H7 (cell line): Measurements from ENCODE around the gene CASP7. TPM values are rescaled to one million over a fixed set of nuclear protein-coding genes. Genes with fewer than 3 reads are reported as not detected.
"Not testable (repeated sequence)": the region's sequence is repeated elsewhere in the genome, so short reads cannot be mapped to it uniquely, and the experiment has no call there.

ENCODE experiments used
- DNase-seq: peaks from one replicate; pipeline ENCODE4 v3.0.0; 2012
- H3K27me3 ChIP-seq: 2 replicates; pipeline ENCODE4 v1.6.0; 2011; ENCODE audit warnings: mild to moderate bottlenecking, low read length; ENCODE audit not compliant: control insufficient read depth, insufficient read depth
- H3K36me3 ChIP-seq: replicated peaks from 2 replicates; pipeline ENCODE4 v1.5.1; 2011; ENCODE audit warnings: low read length; ENCODE audit not compliant: control insufficient read depth, insufficient read depth
- H3K4me3 ChIP-seq: 2 replicates; pipeline ENCODE4 v1.5.1; 2011; ENCODE audit warnings: low read depth, mild to moderate bottlenecking, control low read depth, low read length, moderate library complexity; ENCODE audit not compliant: insufficient read depth
- total RNA-seq: library from RNA; depleted of rRNA; stranded (reverse); fragments of >200 nt; shearing (Covaris generic); gene quantifications from 2 replicates; pipeline ENCODE4 v1.2.3, GENCODE V29; 2014

CASP7 gene
- total RNA-seq, 1 experiment from 2014 or later, result 4.9 TPM

DNA sequence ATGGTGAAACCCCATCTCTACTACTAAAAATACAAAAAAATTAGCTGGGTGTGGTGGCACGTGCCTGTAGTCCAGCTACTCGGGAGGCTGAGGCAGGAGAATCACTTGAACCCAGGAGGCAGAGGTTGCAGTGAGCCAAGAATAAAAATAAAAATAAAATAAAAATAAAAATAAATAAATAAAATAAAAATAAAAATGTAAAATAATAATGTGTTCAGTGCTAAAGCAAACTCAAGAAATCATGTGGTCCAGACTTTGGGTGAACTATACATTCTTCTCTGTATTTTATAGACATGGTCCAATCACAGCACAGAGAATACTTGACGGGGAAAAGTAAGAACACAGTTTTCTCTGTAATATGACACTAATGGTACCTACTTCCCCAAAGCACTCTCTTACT, 27.3 kb upstream of the CASP7 start:
- not testable (repeated sequence) for H3K4me3 ChIP-seq, DNase-seq, H3K36me3 ChIP-seq, H3K27me3 ChIP-seq

DNA sequence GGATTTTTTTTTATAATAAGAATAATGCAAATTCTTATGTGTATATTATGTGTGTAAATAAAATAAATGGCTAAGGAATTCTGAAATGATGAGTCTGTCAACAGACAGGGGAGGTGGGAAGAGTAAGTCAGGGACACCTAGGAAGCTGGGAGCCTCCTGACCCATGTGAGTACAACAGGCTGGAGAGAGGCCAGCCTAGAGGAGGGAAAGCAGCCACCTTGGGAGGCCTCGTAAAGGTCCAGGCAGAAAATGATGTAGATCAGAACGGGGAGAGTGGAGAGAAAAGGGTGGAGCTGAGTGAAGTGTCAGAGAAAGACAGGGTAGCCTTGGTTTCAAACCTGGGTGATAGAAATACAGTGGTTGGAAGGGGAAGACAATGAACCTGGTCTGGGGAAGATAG, 22.8 kb upstream of the CASP7 start:
- Histone ChIP-seq H3K4me3 (no peak overlapping the region), H3K36me3 (no peaks in the 10 kb centered on the region), H3K27me3 (no peaks in the 10 kb centered on the region)
- DNase-seq, result no peak

DNA sequence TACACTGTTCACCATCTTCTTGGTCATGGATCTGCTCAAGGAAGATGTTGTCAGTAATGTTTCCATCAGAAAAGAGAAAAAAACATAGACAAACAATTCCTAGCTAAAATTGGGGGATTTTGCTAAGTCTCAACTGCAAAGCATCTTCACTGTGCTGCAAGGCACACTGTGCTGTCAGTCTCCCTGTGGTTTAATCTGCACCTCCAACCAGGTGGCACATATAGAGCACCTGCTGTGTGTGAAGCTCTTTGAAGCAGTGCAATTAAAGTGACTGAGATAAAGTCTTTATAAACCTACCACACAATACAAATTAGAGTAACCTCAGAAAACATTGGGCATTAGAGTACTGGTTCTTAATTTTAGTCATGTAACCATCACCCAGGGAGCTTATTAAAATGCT, 22.2 kb upstream of the CASP7 start:
- H3K36me3 ChIP-seq, result no peaks in the 10 kb centered on the region
- H3K4me3 ChIP-seq, result no peak overlapping the region
- no peaks in the 10 kb centered on the region for H3K27me3 ChIP-seq
- no peak for DNase-seq

DNA sequence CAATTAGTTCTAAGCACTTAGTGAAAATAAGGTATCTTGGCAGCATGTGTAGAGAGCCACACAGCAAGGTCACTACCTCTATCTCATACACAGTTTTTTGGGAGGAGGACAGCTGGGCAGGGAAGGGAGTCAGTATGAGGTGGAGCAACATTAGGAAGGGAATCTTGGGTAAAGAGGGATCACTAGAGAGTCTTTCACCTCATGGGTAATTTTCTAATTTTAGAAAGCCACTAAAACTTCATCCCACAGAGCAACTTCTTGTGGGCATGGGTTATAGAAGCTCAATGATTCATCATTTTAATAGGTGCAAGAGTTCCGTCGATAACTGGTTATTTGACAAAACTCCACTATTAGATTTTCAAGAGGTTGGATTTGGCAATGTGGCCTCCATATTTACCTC, 18.4 kb upstream of the CASP7 start:
- no peak for DNase-seq
- Histone ChIP-seq H3K4me3 (no peak overlapping the region), H3K27me3 (no peaks in the 10 kb centered on the region), H3K36me3 (no peaks in the 10 kb centered on the region)

DNA sequence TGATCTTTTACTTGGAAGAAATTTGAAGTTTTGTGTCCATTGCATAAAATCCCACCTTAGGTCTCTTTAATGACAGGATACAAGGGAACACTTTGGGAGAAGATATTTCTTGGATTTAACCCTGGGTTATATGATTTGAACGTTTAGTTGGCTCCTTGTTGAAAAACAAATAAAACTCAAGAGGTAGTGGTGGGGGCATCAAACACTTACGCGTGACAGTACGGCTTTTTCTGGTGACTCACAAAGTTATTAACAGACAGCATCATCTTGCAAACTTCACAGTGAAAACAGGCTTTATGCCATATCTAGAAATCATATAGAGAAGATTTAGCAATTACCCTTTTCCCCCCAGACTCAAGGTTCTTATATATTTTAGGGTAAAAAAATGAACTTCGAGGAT, 16.6 kb upstream of the CASP7 start:
- no peak for DNase-seq

DNA sequence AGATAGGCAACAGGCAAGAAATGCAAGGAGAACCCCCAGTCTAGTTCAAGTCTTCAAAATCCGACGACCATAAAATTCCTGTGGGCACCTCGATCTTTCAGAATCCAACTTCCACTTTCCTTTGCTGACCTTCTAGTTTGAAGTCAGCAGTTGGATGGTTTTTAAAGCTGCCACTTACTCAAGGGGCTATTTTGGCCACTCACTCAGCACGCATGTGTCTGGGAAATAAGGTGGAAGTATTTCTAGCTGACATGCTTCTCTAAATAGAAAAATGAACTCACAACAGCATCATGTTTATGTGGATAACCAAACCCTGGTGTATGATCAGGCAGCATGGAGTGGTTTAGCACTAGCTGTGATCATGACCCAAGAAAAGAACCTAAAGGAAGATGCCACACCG, 15.8 kb upstream of the CASP7 start, which contains the start of gene NRAP:
NRAP (minus strand) TSS at position 134 of the 400 bp plus-strand sequence. CDS start 159 bp downstream, outside the sequence.
- Histone ChIP-seq H3K4me3 (no peak within 1 kb of the TSS), H3K36me3 (no peaks in the 10 kb centered on the region)
- no peak for DNase-seq

More for the DNA sequence above, 16.6 kb upstream of the CASP7 start:
- no peak overlapping the region for H3K4me3 ChIP-seq
- no peaks in the 10 kb centered on the region for H3K27me3 ChIP-seq
- H3K36me3 ChIP-seq, result no peaks in the 10 kb centered on the region

DNA sequence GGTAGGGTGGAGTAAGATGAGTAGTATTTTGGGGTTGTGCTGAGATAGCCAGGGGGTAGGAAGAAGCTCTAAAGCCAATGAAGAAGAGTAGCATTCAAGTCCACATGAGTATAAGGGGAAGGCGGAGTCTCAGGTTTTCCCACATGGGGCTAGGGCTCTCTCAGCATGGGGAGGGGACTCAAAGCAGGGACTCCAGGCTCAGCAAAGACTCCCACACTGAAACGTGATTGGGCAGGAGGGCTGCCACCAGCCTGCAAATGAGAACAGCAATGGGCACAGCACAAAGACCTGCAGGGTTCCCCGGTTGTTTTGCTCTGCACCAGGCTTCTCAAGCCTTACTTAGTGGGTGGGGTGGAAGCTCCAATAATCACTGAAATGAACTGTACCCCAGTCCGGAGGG, 14.4 kb upstream of the CASP7 start:
- H3K27me3 ChIP-seq, result no peaks in the 10 kb centered on the region
- no peak for DNase-seq
- H3K4me3 ChIP-seq, result no peak overlapping the region
- H3K36me3 ChIP-seq, result no peaks in the 10 kb centered on the region

More for the DNA sequence above, 15.8 kb upstream of the CASP7 start, which contains the start of gene NRAP:
- no peaks in the 10 kb centered on the region for H3K27me3 ChIP-seq

DNA sequence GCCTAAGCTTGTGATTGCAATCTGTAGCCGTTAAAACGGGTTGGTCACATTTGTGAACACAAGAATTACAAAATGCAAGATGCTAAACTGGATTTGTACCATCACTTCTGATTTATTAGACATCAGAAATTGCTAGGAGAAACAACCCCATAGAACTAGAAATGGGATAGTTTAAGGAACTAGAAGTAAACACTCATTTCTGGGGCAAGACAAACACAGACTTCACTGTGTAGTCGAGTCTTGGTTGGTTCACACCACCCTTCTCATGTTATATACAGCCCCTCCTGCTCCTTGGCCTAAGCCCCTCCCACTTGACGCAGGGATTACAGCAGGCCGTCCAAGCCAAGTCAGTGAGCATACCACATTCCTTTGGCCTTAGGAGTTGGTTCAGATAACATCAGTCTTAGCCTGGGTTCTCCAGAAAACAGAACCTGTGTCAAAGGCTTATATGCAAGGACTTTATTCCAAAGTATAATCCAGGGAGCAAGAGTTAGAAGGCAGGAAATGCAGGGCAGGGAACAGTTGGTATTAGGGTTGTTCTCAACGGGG, 13.8 kb upstream of the CASP7 start:
- H3K36me3 ChIP-seq, result no peaks in the 10 kb centered on the region
- DNase-seq, result peak; percentile 22
- no peak overlapping the region for H3K4me3 ChIP-seq
- no peaks in the 10 kb centered on the region for H3K27me3 ChIP-seq

DNA sequence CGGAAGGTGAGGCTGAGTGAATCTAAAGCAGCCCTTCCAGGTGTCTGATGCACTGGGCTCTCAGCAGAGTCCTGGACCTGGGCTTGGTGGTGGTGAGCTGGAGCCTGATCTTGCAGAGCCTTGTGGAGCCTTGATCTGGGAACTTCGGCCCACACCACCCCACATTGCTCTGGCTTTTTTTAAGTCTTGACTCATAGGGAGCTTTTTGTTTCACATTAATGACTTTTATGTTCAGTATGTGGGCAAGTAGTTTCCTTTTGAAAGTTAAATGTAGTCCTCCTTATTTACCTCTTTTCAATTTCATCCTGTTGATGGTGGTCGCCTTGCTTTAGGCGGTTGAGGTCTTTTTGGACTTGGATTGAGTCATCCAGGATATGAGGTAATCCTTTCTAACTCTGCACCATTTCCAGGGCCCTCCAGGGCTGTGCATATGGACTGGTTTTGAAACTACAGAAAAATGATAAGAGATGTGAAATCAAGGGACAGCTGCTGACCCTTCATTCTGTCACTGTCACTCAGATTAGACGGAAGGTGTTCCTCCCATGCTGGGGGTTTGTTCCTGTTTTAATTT, 12.9 kb upstream of the CASP7 start:
- Histone ChIP-seq H3K36me3 (no peaks in the 10 kb centered on the region), H3K27me3 (no peaks in the 10 kb centered on the region), H3K4me3 (no peak overlapping the region)
- no peak for DNase-seq

DNA sequence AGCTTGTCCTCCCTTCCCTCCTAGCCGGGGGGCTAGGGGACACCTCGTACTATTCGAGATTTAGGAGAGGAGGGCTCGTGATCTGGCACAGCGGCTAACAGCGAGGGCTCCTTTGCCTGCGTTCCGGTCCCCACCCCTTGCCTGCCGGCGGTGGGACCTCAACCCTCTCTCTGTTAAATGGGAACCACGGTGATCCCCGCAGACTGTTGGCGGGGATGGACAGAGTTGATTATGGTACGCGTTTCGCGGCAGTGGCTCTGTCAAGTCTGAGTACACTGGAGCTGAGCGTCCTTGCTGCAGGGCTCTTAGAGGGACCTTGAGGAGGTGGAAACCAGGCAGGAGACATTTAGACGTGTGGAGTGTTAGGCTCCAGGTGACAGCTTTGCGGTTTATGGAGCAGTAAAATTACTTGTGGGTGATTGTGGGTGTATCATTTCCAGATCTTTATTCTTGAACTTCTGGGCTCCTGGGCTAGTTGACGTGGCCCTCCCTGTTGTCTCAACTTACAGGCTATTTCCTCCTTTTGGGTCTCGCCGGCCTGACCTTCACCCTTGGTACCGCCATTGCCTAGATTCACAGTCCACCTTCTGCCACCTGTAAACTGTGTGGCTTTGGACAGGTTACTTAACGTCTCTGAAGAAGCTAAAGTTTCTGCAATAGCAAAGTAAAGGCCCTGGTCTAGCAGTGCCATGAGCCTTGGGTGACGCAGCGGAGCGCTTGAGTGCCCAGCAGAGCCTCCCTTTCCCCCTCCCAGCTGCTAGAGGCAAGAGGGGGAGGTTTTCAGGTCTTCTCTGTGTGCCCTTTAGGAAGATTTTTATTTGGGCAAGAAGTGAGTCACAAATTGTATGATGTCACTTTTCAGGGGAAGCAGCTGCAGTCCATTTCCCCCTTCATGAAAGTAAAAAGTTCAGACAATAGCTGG, 739 bp downstream of the CASP7 start:
- H3K36me3 ChIP-seq, result no peaks in the 10 kb centered on the region
- H3K4me3 ChIP-seq, result peak overlapping the region; percentile 87
- DNase-seq, result no peak
- peaks cover 9% of the 10 kb centered on the region; the same call in 1 of the 2 replicates for H3K27me3 ChIP-seq

DNA sequence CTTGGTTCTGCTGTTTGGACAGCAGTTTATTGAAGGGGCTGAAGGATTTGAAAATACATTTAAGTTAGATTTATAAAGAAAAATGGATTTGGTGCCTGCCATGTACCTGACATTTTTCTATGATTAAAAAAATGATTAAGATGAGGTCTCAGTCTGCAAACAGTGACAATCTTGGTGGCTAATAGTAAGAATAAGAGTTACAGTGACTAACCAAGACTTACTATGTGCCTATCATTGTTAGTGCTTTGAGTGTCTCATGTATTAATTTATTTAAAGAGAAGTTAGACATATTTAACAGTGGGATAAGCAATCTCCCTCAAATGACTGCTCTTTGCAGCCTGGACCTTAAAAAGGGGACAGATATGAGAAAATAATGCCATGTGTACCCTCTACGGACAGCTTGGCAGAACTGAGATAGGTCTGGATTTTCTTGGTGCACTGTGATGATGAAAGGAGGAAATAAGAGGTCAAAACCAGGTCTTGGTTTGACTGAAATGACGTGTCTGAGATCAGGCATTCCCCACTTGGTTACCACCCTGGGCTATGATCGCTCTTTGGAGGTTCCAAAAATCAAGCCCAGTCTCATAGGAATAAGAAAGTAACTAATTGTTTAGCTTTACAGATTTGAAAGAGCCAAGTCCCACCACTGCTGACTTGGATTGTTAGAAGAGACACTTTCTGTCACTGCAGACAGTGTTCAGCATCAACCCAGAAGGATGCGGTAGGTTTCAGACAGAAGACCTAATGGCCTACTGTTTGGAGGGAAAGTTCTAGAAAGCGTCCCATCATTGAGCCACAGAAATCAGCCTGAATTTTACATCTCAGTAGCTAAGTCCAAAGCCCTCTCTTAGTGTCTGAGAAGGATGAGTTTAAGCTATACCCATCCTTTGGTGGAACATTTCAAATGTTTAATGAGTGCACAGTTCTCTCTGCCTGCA, 2.1 kb downstream of the CASP7 start:
- H3K27me3 ChIP-seq, result peaks cover 9% of the 10 kb centered on the region; the same call in 1 of the 2 replicates
- H3K36me3 ChIP-seq, result no peaks in the 10 kb centered on the region
- no peak for DNase-seq
- no peak overlapping the region for H3K4me3 ChIP-seq

DNA sequence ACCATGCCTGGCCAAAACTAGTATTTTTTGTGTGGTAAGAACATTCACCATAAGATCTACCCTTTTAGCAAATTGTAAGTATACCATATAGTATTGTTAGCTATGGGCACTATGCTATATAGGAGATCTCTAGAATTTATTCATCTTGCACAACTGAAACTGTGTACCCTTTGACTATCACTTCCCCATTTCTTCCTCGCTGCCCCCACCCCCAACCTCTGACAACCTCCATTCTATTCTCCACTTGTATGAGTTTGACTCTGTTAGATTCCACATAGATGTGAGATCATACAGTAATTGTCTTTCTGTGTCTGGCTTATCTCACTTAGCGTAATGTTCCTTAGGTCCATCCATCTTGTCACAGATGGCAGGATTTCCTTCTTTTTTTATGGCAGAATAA, 3.6 kb downstream of the CASP7 start:
- H3K27me3 ChIP-seq, result peaks cover 9% of the 10 kb centered on the region; the same call in 1 of the 2 replicates
- H3K4me3 ChIP-seq, result no peak overlapping the region
- DNase-seq, result no peak
- H3K36me3 ChIP-seq, result no peaks in the 10 kb centered on the region

DNA sequence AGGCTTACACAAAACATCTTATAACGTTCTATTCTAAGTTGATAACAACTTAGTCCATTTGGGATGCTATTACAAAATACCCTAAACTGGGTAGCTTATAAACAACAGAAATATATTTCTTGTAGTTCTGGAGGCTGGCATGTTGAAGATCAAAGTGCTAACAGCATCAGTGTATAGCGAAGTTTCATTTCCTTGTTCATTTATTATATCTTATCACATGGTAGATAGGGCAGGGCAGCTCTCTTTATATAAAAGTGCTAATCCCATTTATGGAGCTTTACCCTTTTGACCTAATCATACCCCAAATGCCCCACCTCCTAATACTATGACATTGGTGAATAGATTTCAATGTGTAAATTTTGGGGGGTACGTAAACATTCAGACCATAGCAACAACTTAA, 6.3 kb downstream of the CASP7 start:
- no peak overlapping the region for H3K4me3 ChIP-seq
- no peak for DNase-seq
- no peaks in the 10 kb centered on the region for H3K27me3 ChIP-seq

DNA sequence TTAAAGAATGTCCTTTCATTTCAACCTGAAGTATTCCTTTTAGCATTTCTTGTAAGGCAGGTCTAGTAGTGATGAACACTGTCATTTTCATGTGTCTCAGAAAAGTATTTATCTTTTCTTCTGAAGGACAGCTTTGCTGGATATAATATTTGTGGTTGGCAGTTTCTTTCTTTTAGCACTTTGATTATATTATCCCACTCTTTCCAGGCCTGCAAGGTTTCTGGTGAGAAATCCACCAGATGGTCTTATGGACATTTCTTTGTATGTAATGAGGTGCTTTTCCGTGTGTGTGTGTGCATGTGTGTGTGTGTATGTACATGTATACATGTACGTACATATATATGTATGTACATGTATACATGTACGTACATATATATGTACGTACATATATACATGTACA, 7.3 kb downstream of the CASP7 start:
- Histone ChIP-seq H3K36me3 (no peaks in the 10 kb centered on the region), H3K4me3 (no peak overlapping the region), H3K27me3 (no peaks in the 10 kb centered on the region)
- DNase-seq, result no peak

More for the DNA sequence above, 6.3 kb downstream of the CASP7 start:
- H3K36me3 ChIP-seq, result no peaks in the 10 kb centered on the region
